Measurements from ENCODE around the gene MLXIP.

MLXIP gene

GRCh38 chr12:122080149-122081082, 1.9 kb downstream of the MLXIP start:
- DNase-seq, result no peak

GRCh38 chr12:122081083-122081696, 2.6 kb downstream of the MLXIP start:
- DNase-seq, result no peak

- peak; percentile 69 for DNase-seq
These were observed 3.2 kb downstream of the MLXIP start for GRCh38 chr12:122081697-122082221.

GRCh38 chr12:122082621-122083356, 4.2 kb downstream of the MLXIP start:
- no peak for DNase-seq

GRCh38 chr12:122084857-122085405, 6.4 kb downstream of the MLXIP start:
- DNase-seq, result no peak

- no peak for DNase-seq
These were observed 7.0 kb downstream of the MLXIP start for GRCh38 chr12:122085591-122085990.

- no peak for DNase-seq
These were observed 7.6 kb downstream of the MLXIP start for GRCh38 chr12:122086116-122086515.

- DNase-seq, result no peak
These were observed 8.2 kb downstream of the MLXIP start for GRCh38 chr12:122086641-122087285.

- no peak for DNase-seq
These were observed 9.0 kb downstream of the MLXIP start for GRCh38 chr12:122087431-122088178.

- DNase-seq, result no peak
These were observed 9.7 kb downstream of the MLXIP start for GRCh38 chr12:122088179-122088810.

- no peak for DNase-seq
These were observed 10.5 kb downstream of the MLXIP start for GRCh38 chr12:122089077-122089476.

- no peak for DNase-seq
These were observed 12.4 kb downstream of the MLXIP start for GRCh38 chr12:122090759-122091515.

GRCh38 chr12:122093098-122093883, 14.7 kb downstream of the MLXIP start:
- no peak for DNase-seq

- no peak for DNase-seq
These were observed 15.7 kb downstream of the MLXIP start for GRCh38 chr12:122094137-122094734.

- DNase-seq, result peak; percentile 29
These were observed 16.4 kb downstream of the MLXIP start for GRCh38 chr12:122094735-122095631.

GRCh38 chr12:122096014-122096413, 17.5 kb downstream of the MLXIP start:
- no peak for DNase-seq

- DNase-seq, result no peak
These were observed 18.1 kb downstream of the MLXIP start for GRCh38 chr12:122096591-122097149.

- no peak for DNase-seq
These were observed 19.0 kb downstream of the MLXIP start for GRCh38 chr12:122097584-122097926.
